Neuronal stem cell (in vitro differentiated cells): ENCODE results near the gene FIGN.

ENCODE experiments used
- DNase-seq: peaks from one replicate; pipeline ENCODE4 v3.0.0-alpha.2; 2013; ENCODE audit warnings: low spot score
- H2AFZ ChIP-seq: one replicate; pipeline ENCODE4 v1.6.1; 2013; ENCODE audit warnings: mild to moderate bottlenecking, low read length, inconsistent platforms
- H2AK5ac ChIP-seq: 2 replicates; pipeline ENCODE4 v1.6.1; 2013; ENCODE audit warnings: low read depth, mild to moderate bottlenecking, inconsistent platforms, low read length, moderate library complexity, mixed read lengths
- H2BK120ac ChIP-seq: 2 replicates; pipeline ENCODE4 v1.6.1; 2013; ENCODE audit warnings: low read depth, mild to moderate bottlenecking, inconsistent platforms, low read length, moderate library complexity, mixed read lengths
- H2BK12ac ChIP-seq: one replicate; pipeline ENCODE4 v1.6.1; 2013; ENCODE audit warnings: low read length, inconsistent platforms
- H2BK15ac ChIP-seq: 2 replicates; pipeline ENCODE4 v1.6.1; 2013; ENCODE audit warnings: mild to moderate bottlenecking, low read length, inconsistent platforms, mixed read lengths
- H2BK5ac ChIP-seq: one replicate; pipeline ENCODE4 v1.6.1; 2013; ENCODE audit warnings: inconsistent platforms, mild to moderate bottlenecking, low read length, moderate library complexity
- H3K14ac ChIP-seq: one replicate; pipeline ENCODE4 v1.6.1; 2013; ENCODE audit warnings: low read length, inconsistent platforms
- H3K18ac ChIP-seq: 2 replicates; pipeline ENCODE4 v1.6.1; 2013; ENCODE audit warnings: low read length, inconsistent platforms
- H3K23ac ChIP-seq: 2 replicates; pipeline ENCODE4 v1.6.1; 2013; ENCODE audit warnings: low read depth, mild to moderate bottlenecking, mixed read lengths, low read length, inconsistent platforms; ENCODE audit not compliant: poor library complexity
- H3K27ac ChIP-seq: replicated peaks from 3 replicates; pipeline ENCODE4 v1.5.1; 2013; ENCODE audit warnings: low read length, inconsistent platforms
- H3K27me3 ChIP-seq, 3 experiments: 2 replicates each; pipeline ENCODE4 v1.6.1; 2013; ENCODE audit warnings: low read length in 3 of 3, mild to moderate bottlenecking in 2 of 3, inconsistent platforms in 1 of 3, low read depth in 1 of 3, mixed read lengths in 1 of 3, moderate library complexity in 1 of 3; ENCODE audit not compliant: control insufficient read depth in 3 of 3, insufficient read depth in 3 of 3
- H3K36me3 ChIP-seq, 2 donors: replicated peaks in 1 of 2; 2 replicates each; pipeline ENCODE4 v1.6.1; 2013; ENCODE audit warnings: low read length in 2 of 2; ENCODE audit not compliant: control insufficient read depth in 2 of 2, insufficient read depth in 2 of 2
- H3K4ac ChIP-seq: 2 replicates; pipeline ENCODE4 v1.6.1; 2013; ENCODE audit warnings: inconsistent platforms, mild to moderate bottlenecking, low read length, moderate library complexity
- H3K4me1 ChIP-seq, 2 donors: 1 replicate in 1 of 2; 2 replicates in 1 of 2; pipeline ENCODE4 v1.6.1; 2013; ENCODE audit warnings: low read length in 2 of 2, low read depth in 1 of 2; ENCODE audit not compliant: control insufficient read depth in 2 of 2, insufficient read depth in 1 of 2
- H3K4me2 ChIP-seq: one replicate; pipeline ENCODE4 v1.6.1; 2013; ENCODE audit warnings: mild to moderate bottlenecking, low read length, inconsistent platforms; ENCODE audit not compliant: insufficient read depth, poor library complexity, severe bottlenecking
- H3K4me3 ChIP-seq, 2 donors: 2 replicates each; pipeline ENCODE4 v1.5.1; 2013; ENCODE audit warnings: low read length in 2 of 2, mild to moderate bottlenecking in 2 of 2, inconsistent platforms in 1 of 2, moderate library complexity in 1 of 2
- H3K79me1 ChIP-seq: one replicate; pipeline ENCODE4 v1.6.1; 2013; ENCODE audit warnings: low read depth, mild to moderate bottlenecking, inconsistent platforms, low read length, moderate library complexity
- H3K9ac ChIP-seq: one replicate; pipeline ENCODE4 v1.6.1; 2013; ENCODE audit warnings: mild to moderate bottlenecking, low read depth, low read length, inconsistent platforms; ENCODE audit not compliant: poor library complexity
- H3K9me3 ChIP-seq, 2 donors: replicated peaks in 1 of 2; 2 replicates each; pipeline versions ENCODE3 to v1.6.1; 2013; ENCODE audit warnings: low read length in 2 of 2, mild to moderate bottlenecking in 2 of 2, inconsistent platforms in 1 of 2, low read depth in 1 of 2, mixed read lengths in 1 of 2, moderate library complexity in 1 of 2; ENCODE audit not compliant: control insufficient read depth in 2 of 2, insufficient read depth in 1 of 2
- H4K8ac ChIP-seq: one replicate; pipeline ENCODE4 v1.6.1; 2013; ENCODE audit warnings: low read depth, mild to moderate bottlenecking, inconsistent platforms, low read length, moderate library complexity
- H4K91ac ChIP-seq: one replicate; pipeline ENCODE4 v1.6.1; 2013; ENCODE audit warnings: low read length, low read depth, mild to moderate bottlenecking, inconsistent platforms; ENCODE audit not compliant: poor library complexity
- WGBS, 2 donors: extraction: QIAGEN DNeasy Blood & Tissue Kit; methylation state at CpG; one replicate each; pipeline ENCODE4 v1.1.7; 2013; ENCODE audit warnings: missing lambda C conversion rate in 2 of 2, mixed read lengths in 1 of 2; ENCODE audit not compliant: insufficient read length in 2 of 2, insufficient replicate concordance in 1 of 2; ENCODE audit errors: extremely low coverage in 2 of 2; 5-methylcytosine and 5-hydroxymethylcytosine counted together

The FIGN gene

DNA sequence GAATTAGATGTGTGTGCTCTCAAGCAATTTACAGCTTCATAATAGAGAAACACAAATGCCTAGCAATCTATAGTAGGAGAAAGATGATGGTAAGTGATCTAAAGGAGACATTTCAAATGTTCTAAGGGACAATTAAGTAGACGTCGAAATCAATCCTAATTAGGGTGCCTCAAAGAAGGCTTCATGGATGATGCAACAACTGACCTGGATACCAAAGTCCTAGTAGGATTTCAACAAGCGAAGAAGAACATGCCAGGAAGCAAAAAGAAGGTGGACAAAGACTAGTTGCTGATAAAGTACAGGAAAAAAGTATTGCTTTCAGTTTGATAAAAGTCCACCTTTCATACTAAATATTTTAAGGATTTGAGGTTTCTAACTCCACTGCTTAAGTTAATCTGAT, 12.5 kb downstream of the FIGN start:
- Histone ChIP-seq H4K8ac (no peak overlapping the region), H3K4me3 (no peak overlapping the region), H3K18ac (no peak overlapping the region), H2AFZ (no peak overlapping the region), H3K4me1 (peaks cover 2% of the 10 kb centered on the region in 2 donors), H3K4me2 (no peak overlapping the region), H3K27ac (no peak overlapping the region), H3K4ac (no peak overlapping the region), H3K79me1 (peaks cover 2% of the 10 kb centered on the region), H3K9ac (no peak overlapping the region), H4K91ac (no peak overlapping the region), H3K36me3 (peaks cover 0 to 7% of the 10 kb centered on the region in 2 donors), H2BK12ac (no peak overlapping the region), H2BK15ac (no peak overlapping the region), H3K14ac (no peak overlapping the region), H3K27me3 (no peaks in the 10 kb centered on the region), H2BK5ac (no peak overlapping the region), H3K9me3 (peaks cover 0 to 2% of the 10 kb centered on the region in 2 donors), H3K23ac (no peak overlapping the region), H2AK5ac (no peak overlapping the region), H2BK120ac (no peak overlapping the region)
- no peak for DNase-seq
- no CpG with 5 or more reads among the region's 3 CpGs for WGBS, 2 donors

GRCh38 chr2:163719331-163719730, 16.5 kb downstream of the FIGN start:
- Histone ChIP-seq H2BK120ac (no peak overlapping the region), H3K23ac (no peak overlapping the region), H2BK15ac (no peak overlapping the region), H3K36me3 (peaks cover 0 to 7% of the 10 kb centered on the region in 2 donors), H3K4me2 (no peak overlapping the region), H4K91ac (no peak overlapping the region), H3K27ac (no peak overlapping the region), H2AK5ac (no peak overlapping the region), H3K4me3 (no peak overlapping the region), H2BK5ac (no peak overlapping the region), H3K18ac (no peak overlapping the region), H3K4ac (no peak overlapping the region), H2BK12ac (no peak overlapping the region), H3K9me3 (peaks cover 0 to 2% of the 10 kb centered on the region in 2 donors), H3K9ac (peak overlapping the region; percentile 56), H3K79me1 (peaks cover 2% of the 10 kb centered on the region), H4K8ac (no peak overlapping the region), H3K4me1 (peaks cover 13 to 27% of the 10 kb centered on the region in 2 donors), H3K27me3 (no peaks in the 10 kb centered on the region), H2AFZ (no peak overlapping the region), H3K14ac (no peak overlapping the region)
- no CpG with 5 or more reads among the region's 2 CpGs for WGBS, 2 donors
- no peak for DNase-seq

DNA sequence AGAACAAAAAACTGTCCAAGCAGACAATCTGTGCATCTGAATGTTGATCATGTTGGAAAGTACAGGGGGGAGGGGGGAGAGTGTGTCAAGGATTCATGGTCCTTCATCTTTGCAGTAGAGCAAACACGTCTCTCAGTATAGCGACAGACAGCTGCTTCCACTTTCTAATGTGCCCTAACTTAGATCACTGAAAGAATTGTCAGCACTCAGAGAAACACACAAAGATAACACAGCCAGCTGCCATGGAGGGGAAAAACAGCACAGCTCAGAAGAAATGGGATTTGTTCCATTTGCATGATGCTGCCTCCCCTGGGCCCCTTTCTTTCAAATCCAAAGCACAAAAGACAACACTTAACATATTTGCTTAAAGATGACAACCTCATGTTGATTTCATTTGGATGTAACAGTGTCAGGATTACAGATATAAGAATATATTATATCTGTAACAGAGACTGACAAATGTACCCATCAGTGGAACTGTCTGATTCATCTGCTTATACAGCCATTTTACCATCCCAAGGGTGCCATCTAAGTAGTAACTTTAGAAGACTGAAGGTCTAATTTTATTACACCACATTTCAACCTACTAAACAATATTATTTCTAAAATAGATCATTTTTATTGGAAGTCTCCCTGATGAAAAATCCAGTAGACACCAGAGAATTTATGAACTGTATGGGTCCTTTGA, 17.7 kb downstream of the FIGN start:
- H3K23ac ChIP-seq: no peak overlapping the region
- H3K4me1 ChIP-seq: peaks cover 18 to 37% of the 10 kb centered on the region in 2 donors
- H3K4me2 ChIP-seq: no peak overlapping the region
- H3K9ac ChIP-seq: no peak overlapping the region
- H4K8ac ChIP-seq: no peak overlapping the region
- no peaks in the 10 kb centered on the region for H3K36me3 ChIP-seq
- no peak overlapping the region for H3K18ac ChIP-seq
- H2AK5ac ChIP-seq: no peak overlapping the region
- no peak overlapping the region for H2BK5ac ChIP-seq
- no peak overlapping the region for H3K14ac ChIP-seq
- H4K91ac ChIP-seq: no peak overlapping the region
- H3K79me1 ChIP-seq: peaks cover 2% of the 10 kb centered on the region
- H3K27ac ChIP-seq: peak overlapping the region; percentile 15
- H2BK120ac ChIP-seq: no peak overlapping the region
- no peak overlapping the region for H2BK12ac ChIP-seq
- no CpG with 5 or more reads among the region's 2 CpGs for WGBS, 2 donors
- no peak overlapping the region for H2BK15ac ChIP-seq
- H3K4ac ChIP-seq: no peak overlapping the region
- no peaks in the 10 kb centered on the region for H3K9me3 ChIP-seq
- no peak overlapping the region for H3K4me3 ChIP-seq
- H2AFZ ChIP-seq: no peak overlapping the region
- H3K27me3 ChIP-seq: no peaks in the 10 kb centered on the region
- DNase-seq: no peak

DNA sequence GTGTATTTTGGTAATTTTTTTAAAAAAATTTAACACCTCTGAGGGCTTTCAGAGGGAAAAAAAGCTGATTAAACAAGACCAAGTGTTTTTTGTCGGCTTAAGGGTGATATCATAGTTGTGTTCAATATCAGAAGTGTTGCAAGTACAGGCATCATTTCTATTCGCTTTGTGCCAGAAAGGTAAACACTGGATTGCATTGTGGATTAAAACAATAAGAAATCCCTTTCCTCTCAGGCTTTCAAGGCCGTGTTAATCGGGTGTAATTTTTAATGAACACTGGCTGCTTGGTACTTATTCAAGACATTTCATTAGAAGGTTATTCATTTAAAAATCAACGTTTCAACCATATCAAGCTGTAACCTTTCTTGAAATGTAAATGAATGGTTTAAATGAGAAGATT, 18.3 kb downstream of the FIGN start:
- Histone ChIP-seq H3K4me2 (no peak overlapping the region), H3K4ac (no peak overlapping the region), H3K9ac (no peak overlapping the region), H3K9me3 (no peaks in the 10 kb centered on the region), H2BK12ac (no peak overlapping the region), H3K4me3 (no peak overlapping the region), H3K4me1 (peaks cover 18 to 39% of the 10 kb centered on the region in 2 donors), H2AFZ (no peak overlapping the region), H3K27ac (no peak overlapping the region), H4K91ac (no peak overlapping the region), H2BK120ac (no peak overlapping the region), H2BK15ac (no peak overlapping the region), H2AK5ac (no peak overlapping the region), H3K18ac (no peak overlapping the region), H3K36me3 (no peaks in the 10 kb centered on the region), H3K23ac (no peak overlapping the region), H3K14ac (no peak overlapping the region), H3K79me1 (peaks cover 2% of the 10 kb centered on the region), H4K8ac (no peak overlapping the region), H3K27me3 (no peaks in the 10 kb centered on the region), H2BK5ac (no peak overlapping the region)
- no peak for DNase-seq
- no CpG with 5 or more reads among the region's 5 CpGs for WGBS, 2 donors
